HepG2 (cell line): ENCODE data around the gene EPHA2. TPM values are rescaled to one million over a fixed set of nuclear protein-coding genes. Genes with fewer than 3 reads are reported as not detected.
A peak's percentile ranks its signal among the peaks of the same experiment; 100 is the strongest.

Source experiments
- AHR ChIP-seq: IDR thresholded peaks from 2 replicates; pipeline ENCODE4 v1.6.1; 2018; ENCODE audit warnings: missing genetic modification reagents, missing compliant biosample characterization
- BCL6 ChIP-seq: IDR thresholded peaks from 2 replicates; pipeline ENCODE4 v1.6.1; 2016; ENCODE audit warnings: missing genetic modification reagents, missing compliant biosample characterization
- ELF4 ChIP-seq: sonication (generic); formaldehyde crosslinking; IDR thresholded peaks from 2 replicates; pipeline ENCODE4 v1.5.0; 2020; ENCODE audit warnings: missing genetic modification reagents, mild to moderate bottlenecking, moderate library complexity, borderline replicate concordance
- FOSL2 ChIP-seq: sonication (generic); formaldehyde crosslinking; IDR thresholded peaks from 2 replicates; pipeline ENCODE4 v1.4.0; 2020; ENCODE audit warnings: missing genetic modification reagents
- GTF3A ChIP-seq: sonication (generic); formaldehyde crosslinking; conservative IDR thresholded peaks from 2 replicates; pipeline ENCODE4 v1.4.0; 2020; ENCODE audit warnings: mild to moderate bottlenecking, missing genetic modification reagents
- ISL2 ChIP-seq: sonication (generic); formaldehyde crosslinking; IDR thresholded peaks from 2 replicates; pipeline ENCODE4 v1.5.0; 2020; ENCODE audit warnings: missing genetic modification reagents
- KLF6 ChIP-seq: IDR thresholded peaks from 2 replicates; pipeline ENCODE4 v1.8.0; 2016; ENCODE audit warnings: missing biosample characterization, missing genetic modification reagents
- MED13 ChIP-seq: sonication (generic); formaldehyde crosslinking; IDR thresholded peaks from 2 replicates; pipeline ENCODE4 v1.5.0; 2020; ENCODE audit warnings: missing genetic modification reagents
- NCOR1 ChIP-seq: fragments of 200-600 bp; sonication (generic); IDR thresholded peaks from 2 replicates; pipeline ENCODE4 v1.7.0; 2017; ENCODE audit warnings: antibody characterized with exemption, low read length, borderline replicate concordance
- PAF1 ChIP-seq: IDR thresholded peaks from 2 replicates; pipeline ENCODE4 v1.6.1; 2016; ENCODE audit warnings: missing genetic modification reagents, missing compliant biosample characterization
- RCOR2 ChIP-seq: IDR thresholded peaks from 2 replicates; pipeline ENCODE4 v1.6.1; 2016; ENCODE audit warnings: missing biosample characterization, missing genetic modification reagents
- RORA ChIP-seq: sonication (generic); formaldehyde crosslinking; IDR thresholded peaks from 2 replicates; pipeline ENCODE4 v1.5.0; 2020; ENCODE audit warnings: mild to moderate bottlenecking, missing genetic modification reagents, moderate library complexity
- SMARCC2 ChIP-seq: fragments of 450-650 bp; IDR thresholded peaks from 2 replicates; pipeline ENCODE4 v1.6.1; 2017; ENCODE audit warnings: antibody characterized with exemption, mild to moderate bottlenecking
- SNAPC2 ChIP-seq: sonication (generic); formaldehyde crosslinking; IDR thresholded peaks from 2 replicates; pipeline ENCODE4 v1.8.1; 2022; ENCODE audit warnings: mild to moderate bottlenecking, missing genetic modification reagents
- ZFP41 ChIP-seq: sonication (generic); formaldehyde crosslinking; IDR thresholded peaks from 2 replicates; pipeline ENCODE4 v1.4.0; 2020; ENCODE audit warnings: mild to moderate bottlenecking, missing genetic modification reagents, borderline replicate concordance
- ZNF781 ChIP-seq: sonication (generic); formaldehyde crosslinking; IDR thresholded peaks from 2 replicates; pipeline ENCODE4 v1.5.1; 2020; ENCODE audit warnings: borderline replicate concordance, mild to moderate bottlenecking, missing genetic modification reagents; ENCODE audit errors: not compliant biosample characterization
- polyA plus RNA-seq, 8 experiments: library from polyadenylated mRNA; depleted of rRNA in 3 of 8; stranded (reverse) in 7 of 8; unstranded in 1 of 8; fragments of >200 nt; fragmentation: Illumina TruSeq in 4 of 8; extraction: Trizol in 4 of 8; gene quantifications; 2 replicates each; pipeline versions ENCODE4 v1.2.1 to v1.2.3, GENCODE V29; 2011 to 2016; ENCODE audit warnings: low read depth in 4 of 8, missing spikeins in 1 of 8, mixed read lengths in 1 of 8; ENCODE audit not compliant: insufficient read depth in 1 of 8
- total RNA-seq, 5 experiments: library from RNA; depleted of rRNA; stranded (reverse); fragments of >200 nt; fragmentation: Illumina TruSeq; extraction: Trizol; gene quantifications; 2 replicates each; pipeline ENCODE4 v1.2.3, GENCODE V29; 2016; ENCODE audit warnings: low read depth in 1 of 5
- TF ChIP-seq, protein P1 (sequence below): sonication (generic); formaldehyde crosslinking; IDR thresholded peaks from 2 replicates; pipeline ENCODE4 v1.4.0; 2020; ENCODE audit warnings: missing genetic modification reagents
- TF ChIP-seq, protein P2 (sequence below): sonication (generic); formaldehyde crosslinking; IDR thresholded peaks from 2 replicates; pipeline ENCODE4 v1.4.0; 2020; ENCODE audit warnings: missing genetic modification reagents
- TF ChIP-seq, protein P3 (sequence below): sonication (generic); formaldehyde crosslinking; conservative IDR thresholded peaks from 2 replicates; pipeline ENCODE4 v1.8.0; 2022; ENCODE audit warnings: low read depth, missing genetic modification reagents
- TF ChIP-seq, protein P4 (sequence below): sonication (generic); formaldehyde crosslinking; conservative IDR thresholded peaks from 2 replicates; pipeline ENCODE4 v1.4.0; 2020; ENCODE audit warnings: missing genetic modification reagents

The EPHA2 gene
- total and polyA plus RNA-seq, 2 of the 13 experiments (the other 11 are each of a cell fraction or from before 2014, with no cell fraction given): 33.6 to 53.6 TPM

DNA sequence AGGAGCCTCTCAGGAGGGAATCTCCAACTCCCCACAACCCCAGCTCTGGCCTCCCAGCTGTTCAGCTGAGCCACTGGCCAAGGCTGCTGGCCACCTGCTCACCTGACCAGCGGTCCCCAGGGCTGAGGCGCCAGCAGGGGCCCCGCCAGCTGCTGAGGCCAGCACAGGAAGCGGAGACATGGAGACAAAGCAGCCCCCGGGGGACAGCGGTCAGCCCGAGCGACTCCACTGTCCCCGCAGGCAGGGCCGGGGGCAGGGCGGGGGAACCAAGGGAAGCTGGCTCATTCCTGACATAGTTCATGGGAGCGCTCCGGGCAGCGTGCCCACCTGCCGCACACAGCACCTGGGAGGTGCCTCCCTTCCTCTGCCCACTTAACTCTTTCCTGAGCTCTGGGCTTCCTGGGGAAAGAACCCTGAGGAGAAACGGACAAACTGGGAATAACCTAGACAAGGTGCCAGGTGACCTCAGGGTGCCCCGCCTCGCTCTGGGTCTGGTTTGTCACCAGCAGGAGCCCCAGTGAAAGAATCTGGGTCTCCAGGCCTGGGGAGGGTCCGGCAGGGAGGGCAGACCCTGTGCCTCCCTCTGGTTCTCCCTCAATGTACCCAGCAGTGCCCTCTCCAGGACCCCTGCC, 10.7 kb downstream of the EPHA2 start (continued):
- no peak for TF ChIP-seq ZNF781 (CRISPR knock-in tag)
- peak; percentile 54; the same call in 1 of the 2 replicates for TF ChIP-seq PAF1 (CRISPR knock-in tag)
- TF ChIP-seq, protein P1, sequence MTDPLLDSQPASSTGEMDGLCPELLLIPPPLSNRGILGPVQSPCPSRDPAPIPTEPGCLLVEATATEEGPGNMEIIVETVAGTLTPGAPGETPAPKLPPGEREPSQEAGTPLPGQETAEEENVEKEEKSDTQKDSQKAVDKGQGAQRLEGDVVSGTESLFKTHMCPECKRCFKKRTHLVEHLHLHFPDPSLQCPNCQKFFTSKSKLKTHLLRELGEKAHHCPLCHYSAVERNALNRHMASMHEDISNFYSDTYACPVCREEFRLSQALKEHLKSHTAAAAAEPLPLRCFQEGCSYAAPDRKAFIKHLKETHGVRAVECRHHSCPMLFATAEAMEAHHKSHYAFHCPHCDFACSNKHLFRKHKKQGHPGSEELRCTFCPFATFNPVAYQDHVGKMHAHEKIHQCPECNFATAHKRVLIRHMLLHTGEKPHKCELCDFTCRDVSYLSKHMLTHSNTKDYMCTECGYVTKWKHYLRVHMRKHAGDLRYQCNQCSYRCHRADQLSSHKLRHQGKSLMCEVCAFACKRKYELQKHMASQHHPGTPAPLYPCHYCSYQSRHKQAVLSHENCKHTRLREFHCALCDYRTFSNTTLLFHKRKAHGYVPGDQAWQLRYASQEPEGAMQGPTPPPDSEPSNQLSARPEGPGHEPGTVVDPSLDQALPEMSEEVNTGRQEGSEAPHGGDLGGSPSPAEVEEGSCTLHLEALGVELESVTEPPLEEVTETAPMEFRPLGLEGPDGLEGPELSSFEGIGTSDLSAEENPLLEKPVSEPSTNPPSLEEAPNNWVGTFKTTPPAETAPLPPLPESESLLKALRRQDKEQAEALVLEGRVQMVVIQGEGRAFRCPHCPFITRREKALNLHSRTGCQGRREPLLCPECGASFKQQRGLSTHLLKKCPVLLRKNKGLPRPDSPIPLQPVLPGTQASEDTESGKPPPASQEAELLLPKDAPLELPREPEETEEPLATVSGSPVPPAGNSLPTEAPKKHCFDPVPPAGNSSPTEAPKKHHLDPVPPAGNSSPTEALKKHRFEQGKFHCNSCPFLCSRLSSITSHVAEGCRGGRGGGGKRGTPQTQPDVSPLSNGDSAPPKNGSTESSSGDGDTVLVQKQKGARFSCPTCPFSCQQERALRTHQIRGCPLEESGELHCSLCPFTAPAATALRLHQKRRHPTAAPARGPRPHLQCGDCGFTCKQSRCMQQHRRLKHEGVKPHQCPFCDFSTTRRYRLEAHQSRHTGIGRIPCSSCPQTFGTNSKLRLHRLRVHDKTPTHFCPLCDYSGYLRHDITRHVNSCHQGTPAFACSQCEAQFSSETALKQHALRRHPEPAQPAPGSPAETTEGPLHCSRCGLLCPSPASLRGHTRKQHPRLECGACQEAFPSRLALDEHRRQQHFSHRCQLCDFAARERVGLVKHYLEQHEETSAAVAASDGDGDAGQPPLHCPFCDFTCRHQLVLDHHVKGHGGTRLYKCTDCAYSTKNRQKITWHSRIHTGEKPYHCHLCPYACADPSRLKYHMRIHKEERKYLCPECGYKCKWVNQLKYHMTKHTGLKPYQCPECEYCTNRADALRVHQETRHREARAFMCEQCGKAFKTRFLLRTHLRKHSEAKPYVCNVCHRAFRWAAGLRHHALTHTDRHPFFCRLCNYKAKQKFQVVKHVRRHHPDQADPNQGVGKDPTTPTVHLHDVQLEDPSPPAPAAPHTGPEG: no peak
- no peak; the same call in 1 of the 2 replicates for TF ChIP-seq MED13 (CRISPR knock-in tag)
- no peak; the same call in 1 of the 2 replicates for TF ChIP-seq RCOR2 (CRISPR knock-in tag)
- no peak for TF ChIP-seq AHR (CRISPR knock-in tag)
- TF ChIP-seq BCL6 (CRISPR knock-in tag): 0 out of 2 replicates have a peak, but pooled peaks have one; percentile 19
- TF ChIP-seq ZFP41 (CRISPR knock-in tag): no peak
- no peak for TF ChIP-seq SMARCC2
- no peak for TF ChIP-seq RORA (CRISPR knock-in tag)
- TF ChIP-seq, protein P2, sequence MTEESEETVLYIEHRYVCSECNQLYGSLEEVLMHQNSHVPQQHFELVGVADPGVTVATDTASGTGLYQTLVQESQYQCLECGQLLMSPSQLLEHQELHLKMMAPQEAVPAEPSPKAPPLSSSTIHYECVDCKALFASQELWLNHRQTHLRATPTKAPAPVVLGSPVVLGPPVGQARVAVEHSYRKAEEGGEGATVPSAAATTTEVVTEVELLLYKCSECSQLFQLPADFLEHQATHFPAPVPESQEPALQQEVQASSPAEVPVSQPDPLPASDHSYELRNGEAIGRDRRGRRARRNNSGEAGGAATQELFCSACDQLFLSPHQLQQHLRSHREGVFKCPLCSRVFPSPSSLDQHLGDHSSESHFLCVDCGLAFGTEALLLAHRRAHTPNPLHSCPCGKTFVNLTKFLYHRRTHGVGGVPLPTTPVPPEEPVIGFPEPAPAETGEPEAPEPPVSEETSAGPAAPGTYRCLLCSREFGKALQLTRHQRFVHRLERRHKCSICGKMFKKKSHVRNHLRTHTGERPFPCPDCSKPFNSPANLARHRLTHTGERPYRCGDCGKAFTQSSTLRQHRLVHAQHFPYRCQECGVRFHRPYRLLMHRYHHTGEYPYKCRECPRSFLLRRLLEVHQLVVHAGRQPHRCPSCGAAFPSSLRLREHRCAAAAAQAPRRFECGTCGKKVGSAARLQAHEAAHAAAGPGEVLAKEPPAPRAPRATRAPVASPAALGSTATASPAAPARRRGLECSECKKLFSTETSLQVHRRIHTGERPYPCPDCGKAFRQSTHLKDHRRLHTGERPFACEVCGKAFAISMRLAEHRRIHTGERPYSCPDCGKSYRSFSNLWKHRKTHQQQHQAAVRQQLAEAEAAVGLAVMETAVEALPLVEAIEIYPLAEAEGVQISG (CRISPR knock-in tag): peak; percentile 19; the same call in 1 of the 2 replicates
- TF ChIP-seq KLF6 (CRISPR knock-in tag): no peak
- TF ChIP-seq NCOR1: no peak
- peak; percentile 55 for TF ChIP-seq FOSL2 (CRISPR knock-in tag)
- no peak for TF ChIP-seq ISL2
- no peak for TF ChIP-seq ELF4 (CRISPR knock-in tag)
- 0 out of 2 replicates have a peak, but pooled peaks have one; percentile 38 for TF ChIP-seq GTF3A (CRISPR knock-in tag)
- no peak for TF ChIP-seq SNAPC2 (CRISPR knock-in tag)
- TF ChIP-seq, protein P3, sequence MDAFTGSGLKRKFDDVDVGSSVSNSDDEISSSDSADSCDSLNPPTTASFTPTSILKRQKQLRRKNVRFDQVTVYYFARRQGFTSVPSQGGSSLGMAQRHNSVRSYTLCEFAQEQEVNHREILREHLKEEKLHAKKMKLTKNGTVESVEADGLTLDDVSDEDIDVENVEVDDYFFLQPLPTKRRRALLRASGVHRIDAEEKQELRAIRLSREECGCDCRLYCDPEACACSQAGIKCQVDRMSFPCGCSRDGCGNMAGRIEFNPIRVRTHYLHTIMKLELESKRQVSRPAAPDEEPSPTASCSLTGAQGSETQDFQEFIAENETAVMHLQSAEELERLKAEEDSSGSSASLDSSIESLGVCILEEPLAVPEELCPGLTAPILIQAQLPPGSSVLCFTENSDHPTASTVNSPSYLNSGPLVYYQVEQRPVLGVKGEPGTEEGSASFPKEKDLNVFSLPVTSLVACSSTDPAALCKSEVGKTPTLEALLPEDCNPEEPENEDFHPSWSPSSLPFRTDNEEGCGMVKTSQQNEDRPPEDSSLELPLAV (CRISPR knock-in tag): no peak
- TF ChIP-seq, protein P4, sequence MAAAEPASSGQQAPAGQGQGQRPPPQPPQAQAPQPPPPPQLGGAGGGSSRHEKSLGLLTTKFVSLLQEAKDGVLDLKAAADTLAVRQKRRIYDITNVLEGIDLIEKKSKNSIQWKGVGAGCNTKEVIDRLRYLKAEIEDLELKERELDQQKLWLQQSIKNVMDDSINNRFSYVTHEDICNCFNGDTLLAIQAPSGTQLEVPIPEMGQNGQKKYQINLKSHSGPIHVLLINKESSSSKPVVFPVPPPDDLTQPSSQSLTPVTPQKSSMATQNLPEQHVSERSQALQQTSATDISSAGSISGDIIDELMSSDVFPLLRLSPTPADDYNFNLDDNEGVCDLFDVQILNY: no peak
